GM12878 (cell line): Measurements from ENCODE around the gene DENND2C. TPM values are rescaled to one million over a fixed set of nuclear protein-coding genes. Genes with fewer than 3 reads are reported as not detected.

ENCODE experiments used
- ATAC-seq: fragments of 200-7000 bp; cut with Tn5 transposase; 3 replicates; pipeline ENCODE4 v1.9.1; 2020; ENCODE audit warnings: mild to moderate bottlenecking, moderate library complexity
- BruUV-seq: library from RNA; stranded (reverse); fragments of 400-500 nt; replicated peaks from 2 replicates; lab custom pipeline; 2021; lab: Mats Ljungman, UMichigan
- CTCF ChIA-PET: fragments of 300-600 bp; sonication (Branson Sonifier 250); formaldehyde crosslinking; extraction: SDS; loops from one replicate; lab custom pipeline; 2021; ENCODE audit warnings: inconsistent platforms; lab: Yijun Ruan, JAX
- POLR2A ChIA-PET: fragments of 350-600 bp; formaldehyde crosslinking; extraction: SDS; loops from one replicate; lab custom pipeline; 2021; ENCODE audit warnings: inconsistent platforms; lab: Charles Lee
- RAD21 ChIA-PET: fragments of 300-600 bp; sonication (Branson Sonifier 250); formaldehyde crosslinking; loops from one replicate; lab custom pipeline; 2023; ENCODE audit warnings: antibody characterized with exemption; ENCODE audit not compliant: unreplicated experiment; lab: Charles Lee
- SMC1A ChIA-PET: fragments of 300-600 bp; sonication (Branson Sonifier 250); formaldehyde crosslinking; loops from one replicate; lab custom pipeline; 2023; ENCODE audit not compliant: unreplicated experiment, uncharacterized antibody; lab: Charles Lee
- DNase-seq: peaks from one replicate; pipeline ENCODE4 v3.0.0-alpha.2; 2011; ENCODE audit warnings: low read depth, low spot score
- FAIRE-seq: peaks from 3 replicates; lab custom pipeline; 2011; peaks lifted over from hg19 to GRCh38; lab: Jason Lieb, UNC
- H2AFZ ChIP-seq: 2 replicates; pipeline ENCODE4 v1.6.0; 2011; ENCODE audit warnings: low read depth, low read length, control low read depth; ENCODE audit not compliant: control insufficient read depth
- H3K27ac ChIP-seq: 2 replicates; pipeline ENCODE4 v1.5.1; 2011; ENCODE audit warnings: control low read depth; ENCODE audit not compliant: control insufficient read depth, insufficient read depth
- H3K27me3 ChIP-seq, 2 experiments: replicated peaks in 1 of 2; 2 replicates each; pipeline versions ENCODE4 v1.6.0 to v1.6.1; 2011; ENCODE audit warnings: low read length in 1 of 2; ENCODE audit not compliant: control insufficient read depth in 2 of 2, insufficient read depth in 2 of 2
- H3K36me3 ChIP-seq, 2 experiments: 2 replicates each; pipeline ENCODE4 v1.5.1; 2011; ENCODE audit warnings: low read length in 1 of 2; ENCODE audit not compliant: control insufficient read depth in 2 of 2, insufficient read depth in 2 of 2
- H3K4me1 ChIP-seq: 2 replicates; pipeline ENCODE4 v1.6.1; 2011; ENCODE audit warnings: mild to moderate bottlenecking, low read length, moderate library complexity, mixed read lengths; ENCODE audit not compliant: control insufficient read depth, insufficient read depth
- H3K4me2 ChIP-seq: 2 replicates; pipeline ENCODE4 v1.6.0; 2011; ENCODE audit warnings: control low read depth; ENCODE audit not compliant: control insufficient read depth, insufficient read depth
- H3K4me3 ChIP-seq: fragments of 200-600 bp; sonication (generic); 2 replicates; pipeline ENCODE4 v1.5.1; 2016
- H3K79me2 ChIP-seq: 2 replicates; pipeline ENCODE4 v1.6.0; 2011; ENCODE audit warnings: low read length; ENCODE audit not compliant: control insufficient read depth, insufficient read depth
- H3K9ac ChIP-seq: 2 replicates; pipeline ENCODE4 v1.8.0; 2011; ENCODE audit warnings: low read length, control low read depth, mixed read lengths; ENCODE audit not compliant: control insufficient read depth, insufficient read depth
- H3K9me3 ChIP-seq: replicated peaks from 3 replicates; pipeline ENCODE4 v1.5.1; 2011; ENCODE audit warnings: mild to moderate bottlenecking, low read length; ENCODE audit not compliant: control insufficient read depth, insufficient read depth
- H4K20me1 ChIP-seq: 2 replicates; pipeline ENCODE4 v1.6.0; 2011; ENCODE audit not compliant: control insufficient read depth, insufficient read depth
- CBX3 ChIP-seq: fragments of 200-600 bp; sonication (generic); IDR thresholded peaks from 2 replicates; pipeline ENCODE4 v1.6.1; 2016; ENCODE audit warnings: low read depth, borderline replicate concordance
- CTCF ChIP-seq, 3 experiments: IDR thresholded peaks in 2 of 3; conservative IDR thresholded peaks in 1 of 3; 2 replicates each; pipeline ENCODE4 v1.5.1; 2011; ENCODE audit warnings: low read depth in 3 of 3, low read length in 3 of 3, mild to moderate bottlenecking in 3 of 3, control low read depth in 2 of 3, moderate library complexity in 2 of 3, inconsistent platforms in 1 of 3, mixed read lengths in 1 of 3; ENCODE audit not compliant: control insufficient read depth in 2 of 3, insufficient read depth in 1 of 3; ENCODE audit errors: extremely low read depth in 1 of 3
- WGBS: methylation state at CpG from one replicate; pipeline ENCODE4 v1.1.6; 2016; ENCODE audit warnings: low lambda C conversion rate; ENCODE audit not compliant: insufficient replicate concordance, insufficient coverage; ENCODE audit errors: missing lambda C conversion rate; 5-methylcytosine and 5-hydroxymethylcytosine counted together
- in situ Hi-C: fragments of 300-500 bp; cut with MboI; formaldehyde crosslinking; loops from 9 replicates; pipeline ENCODE4 v1.14.3; 2018; ENCODE audit warnings: mixed read lengths
- intact Hi-C: fragments of 100-400 bp; cut with micrococcal nuclease; formaldehyde crosslinking; loops from one replicate; pipeline ENCODE4 v1.14.2; 2022; ENCODE audit not compliant: unreplicated experiment
- polyA plus RNA-seq, 11 experiments: library from polyadenylated mRNA; depleted of rRNA in 4 of 11; unstranded in 6 of 11; stranded (reverse) in 5 of 11; fragments of >200 nt; fragmentation: Nextera tagmentation in 4 of 11; fragmentation: Illumina TruSeq in 1 of 11; extraction: Ambion mirVana in 4 of 11; extraction: Trizol in 1 of 11; gene quantifications; 1 replicate in 1 of 11; 2 replicates in 10 of 11; pipeline versions ENCODE4 v1.2.1 to v1.2.3, GENCODE V29; 2011 to 2016; ENCODE audit warnings: inconsistent platforms in 2 of 11, missing spikeins in 2 of 11, low read depth in 1 of 11
- total RNA-seq, 4 experiments: library from RNA; depleted of rRNA in 3 of 4; stranded (reverse); fragments of >200 nt in 3 of 4; fragmentation: Illumina TruSeq in 1 of 4; extraction: Trizol in 1 of 4; gene quantifications; 2 replicates each; pipeline versions ENCODE4 v1.2.1 to v1.2.3, GENCODE V29; 2013 to 2021

DENND2C gene
- total and polyA plus RNA-seq, 10 of the 15 experiments (the other 5 are each of a cell fraction or from before 2014, with no cell fraction given): 0.01 to 0.10 (median 0.06) TPM; not detected in 3

- WGBS: 59% methylated on average over 1 of the region's 1 CpG
These were observed 21.3 kb downstream of the DENND2C start for GRCh38 chr1:114648503-114648902.

More at GRCh38 chr1:114648503-114648902, 21.3 kb downstream of the DENND2C start:
- Histone ChIP-seq H3K27me3 (no peaks in the 10 kb centered on the region; a peak in 1 of 4 replicates), H3K9ac (no peak overlapping the region), H3K79me2 (no peaks in the 10 kb centered on the region), H3K9me3 (no peaks in the 10 kb centered on the region), H3K27ac (no peak overlapping the region), H2AFZ (no peak overlapping the region), H4K20me1 (no peaks in the 10 kb centered on the region), H3K36me3 (no peaks in the 10 kb centered on the region), H3K4me3 (no peak overlapping the region), H3K4me2 (no peak overlapping the region), H3K4me1 (no peaks in the 10 kb centered on the region)
- no TSS peak for BruUV-seq
- in situ Hi-C loops (no loop called here), intact Hi-C loops (no loop called here)
- FAIRE-seq (no peak), ATAC-seq (no peak), DNase-seq (no peak)
- POLR2A ChIA-PET: no interaction called here
- RAD21 ChIA-PET: interaction anchor here (1.3 kb wide), 1 partner anchor 21 kb away, joined by 4 read pairs; the partner anchor contains the start of gene DENND2C
- 0 out of 6 replicates have a peak, but pooled peaks of 1 of the 3 experiments have one; percentile 0 for TF ChIP-seq CTCF (IDR thresholded peaks at IDR 0.05 in 2 of 3, conservative IDR thresholded peaks at IDR 0.05 in 1 of 3; ENCODE audit: control insufficient read depth in 2 of 3, extremely low read depth in 1 of 3, insufficient read depth in 1 of 3, low read depth in 3 of 3, low read length in 3 of 3)
- no peak for TF ChIP-seq CBX3
- CTCF ChIA-PET: interaction anchor here (1.5 to 1.6 kb wide), 2 partner anchors 12 to 301 kb away, joined by 3 to 4 read pairs; no protein-coding TSS in a partner anchor
- SMC1A ChIA-PET: no interaction called here
